EH (cell line): Measurements from ENCODE around the gene ARHGAP26.

ENCODE experiments used
- DNase-seq: peaks from one replicate; pipeline ENCODE4 v3.0.0-alpha.2; 2015; ENCODE audit warnings: low read depth

Gene ARHGAP26

DNA sequence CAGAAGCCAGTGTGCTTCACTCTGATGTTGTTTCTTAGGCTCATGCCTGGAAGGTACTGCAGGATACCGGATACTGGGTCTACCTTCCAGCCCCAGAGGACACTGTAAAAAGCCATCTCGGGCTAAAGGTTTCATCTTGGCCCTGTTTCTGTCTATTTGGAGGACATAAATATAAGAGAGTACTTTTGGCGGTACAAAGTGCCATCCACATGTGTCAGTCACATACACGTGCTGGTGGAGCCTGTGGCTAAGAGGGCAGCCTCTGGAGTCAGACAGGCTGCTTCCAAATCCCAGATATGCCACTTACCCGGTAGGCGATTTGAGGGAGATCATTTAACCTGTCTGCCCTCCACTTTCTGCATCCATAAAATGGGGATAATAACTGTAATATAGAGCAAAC lies 472.9 kb downstream of the ARHGAP26 start:
- no peak for DNase-seq

DNA sequence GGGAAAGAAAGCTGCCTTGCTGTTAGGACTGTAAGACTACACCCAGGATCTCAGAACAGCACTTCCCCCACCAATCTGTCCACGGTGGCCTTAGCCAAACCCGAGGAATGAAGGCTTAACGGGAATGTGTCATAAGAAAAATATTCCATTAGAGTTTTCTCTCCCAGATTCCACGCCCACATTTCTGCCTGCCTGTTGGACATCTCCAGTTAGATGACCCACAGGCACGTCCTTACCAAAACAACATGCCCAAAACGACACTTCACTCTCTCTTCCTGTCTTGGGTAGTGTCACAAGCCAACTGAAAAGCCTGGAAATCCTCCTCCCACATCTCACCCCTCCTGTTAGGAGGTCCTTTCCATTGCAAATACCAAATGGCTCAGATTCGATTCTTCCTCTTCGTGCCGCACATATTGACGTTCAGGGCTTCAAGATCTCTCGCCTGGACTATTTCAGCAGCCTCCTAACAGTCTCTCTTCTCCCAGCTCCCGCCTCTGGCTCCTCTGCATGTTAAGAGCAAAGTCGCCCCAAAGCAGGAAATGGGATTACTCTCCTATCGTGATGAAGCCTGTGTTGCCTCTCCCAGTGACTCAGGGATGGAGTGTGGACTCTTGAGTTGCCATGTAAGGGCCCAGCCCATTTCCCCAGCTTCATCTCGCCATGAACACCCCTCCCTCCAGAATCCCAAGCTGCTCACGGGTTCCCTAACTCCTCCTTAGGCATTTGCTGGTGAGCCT lies 474.0 kb downstream of the ARHGAP26 start:
- DNase-seq: peak; percentile 99

DNA sequence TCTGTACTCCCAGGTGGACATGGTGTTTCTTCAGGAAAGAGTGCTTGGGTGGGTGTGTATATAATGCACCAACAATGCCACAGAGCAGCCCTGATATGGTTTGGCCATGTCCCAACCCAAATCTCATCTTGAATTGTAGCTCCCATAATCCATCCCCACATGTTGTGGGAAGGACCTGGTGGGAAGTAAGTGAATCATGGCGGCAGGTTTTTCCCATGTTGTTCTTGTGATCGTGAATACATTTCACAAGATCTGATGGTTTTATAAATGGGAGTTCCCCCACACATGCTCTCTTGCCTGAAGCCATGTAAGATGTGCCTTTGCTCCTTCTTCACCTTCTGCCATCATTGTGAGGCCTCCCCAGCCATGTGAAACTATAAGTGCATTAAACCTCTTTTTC lies 474.8 kb downstream of the ARHGAP26 start:
- peak; percentile 31 for DNase-seq

DNA sequence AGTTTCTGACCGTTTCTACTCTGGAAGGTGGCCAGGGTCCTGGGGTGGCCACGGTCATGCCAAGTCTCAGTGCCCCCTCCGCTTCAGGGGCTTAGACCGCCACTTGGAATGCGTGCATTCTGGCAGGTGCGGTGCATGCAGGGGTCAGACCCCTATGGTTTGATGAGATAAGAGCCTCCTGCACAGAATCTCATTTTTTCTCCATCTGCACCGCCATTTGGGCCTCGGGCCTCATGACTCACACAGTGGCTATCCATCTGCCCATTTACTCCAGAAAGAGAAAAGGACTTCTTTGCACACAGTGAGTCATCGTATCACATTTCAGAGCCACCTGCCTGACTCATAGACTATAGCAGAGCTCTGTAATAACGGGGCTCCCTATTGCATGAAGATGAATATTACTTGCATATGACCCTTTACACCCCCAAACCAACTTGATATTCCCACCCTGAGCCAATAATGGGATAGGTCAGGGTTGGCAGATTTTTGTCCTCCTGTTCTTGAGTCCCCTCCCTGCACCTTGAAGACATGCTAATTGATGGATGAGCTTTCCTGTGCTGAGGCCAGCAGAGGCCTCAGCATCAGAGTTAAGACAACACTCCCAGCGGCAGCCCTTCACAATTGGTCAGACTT lies 475.9 kb downstream of the ARHGAP26 start:
- peak; percentile 97 for DNase-seq

DNA sequence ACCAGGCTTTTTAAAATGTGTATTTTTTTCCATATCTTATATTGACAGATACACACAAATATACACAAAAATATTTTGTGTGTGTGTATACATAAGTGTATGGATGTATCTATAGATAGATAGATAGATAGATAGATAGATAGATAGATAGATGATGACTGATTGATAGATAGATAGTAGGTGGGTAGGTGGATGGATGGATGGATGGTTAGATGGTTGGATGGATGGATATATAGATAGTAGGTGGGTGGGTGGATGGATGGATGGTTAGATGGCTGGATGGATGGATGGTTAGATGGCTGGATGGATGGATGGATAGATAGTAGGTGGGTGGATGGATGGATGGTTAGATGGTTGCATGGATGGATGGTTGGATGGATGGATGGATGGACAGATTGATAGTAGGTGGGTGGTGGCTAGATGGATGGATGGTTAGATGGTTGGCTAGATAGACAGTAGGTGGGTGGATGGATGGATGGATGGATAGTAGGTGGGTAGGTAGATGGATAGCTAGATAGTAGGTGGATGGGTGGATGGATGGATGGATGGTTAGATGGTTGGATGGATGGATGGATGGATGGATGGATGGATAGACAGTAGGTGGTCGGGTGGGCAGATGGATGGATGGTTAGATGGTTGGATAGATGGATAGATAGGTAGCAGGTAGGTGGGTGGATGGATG lies 477.1 kb downstream of the ARHGAP26 start:
- DNase-seq: no peak

DNA sequence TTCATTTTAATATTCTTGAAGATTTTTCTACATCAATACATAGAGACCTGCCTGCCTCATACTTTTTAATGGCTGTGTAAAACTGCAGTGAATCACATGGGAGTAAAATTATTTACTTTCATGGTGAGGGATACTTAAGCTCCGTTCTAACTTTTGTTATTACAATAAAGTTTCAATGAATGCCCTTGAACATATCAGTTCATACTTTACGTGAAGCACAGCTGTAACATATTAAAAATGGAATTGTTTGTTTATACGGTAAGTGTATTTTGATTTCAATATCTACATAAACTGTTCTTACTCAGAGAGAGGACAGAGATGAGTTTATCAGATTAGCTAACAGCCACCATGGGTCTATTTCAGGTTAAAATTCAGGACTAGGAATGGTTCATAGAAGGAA lies 478.2 kb downstream of the ARHGAP26 start:
- peak; percentile 32 for DNase-seq

DNA sequence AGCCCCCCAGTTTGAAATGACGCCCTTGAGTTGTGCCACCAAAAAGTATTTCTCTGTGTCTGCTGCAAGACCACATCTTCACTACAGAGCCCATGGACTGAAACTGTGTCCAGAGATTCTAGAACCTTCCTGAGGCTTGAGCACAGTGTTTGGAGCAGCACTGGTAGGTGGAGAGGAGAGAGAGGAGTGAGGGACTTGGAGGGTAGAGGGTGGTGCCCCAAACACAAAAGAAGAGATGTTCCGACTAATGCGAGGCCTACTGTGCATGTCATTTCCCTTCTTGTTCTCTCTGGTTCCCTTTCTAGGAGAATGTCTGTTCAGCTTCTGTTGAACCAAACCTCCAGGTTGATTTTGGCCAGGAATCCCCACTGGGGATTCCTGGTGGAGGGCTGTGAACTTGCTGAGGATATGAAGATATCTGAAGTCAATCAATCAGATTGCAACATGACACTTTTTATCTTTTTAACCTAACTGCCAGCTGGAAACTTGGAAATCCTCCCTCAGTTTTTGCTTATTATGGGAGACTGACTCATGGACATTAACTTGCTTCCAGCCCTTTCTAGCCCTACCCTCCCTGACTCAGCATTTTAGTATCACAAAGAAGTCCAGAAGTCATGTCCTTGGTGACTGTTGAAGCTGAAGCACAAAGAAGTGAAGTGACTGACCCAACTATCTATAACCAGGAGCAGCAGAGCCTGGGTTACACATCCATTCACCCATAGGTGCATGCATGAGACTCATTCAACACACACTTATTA lies 478.8 kb downstream of the ARHGAP26 start:
- peak; percentile 87 for DNase-seq

DNA sequence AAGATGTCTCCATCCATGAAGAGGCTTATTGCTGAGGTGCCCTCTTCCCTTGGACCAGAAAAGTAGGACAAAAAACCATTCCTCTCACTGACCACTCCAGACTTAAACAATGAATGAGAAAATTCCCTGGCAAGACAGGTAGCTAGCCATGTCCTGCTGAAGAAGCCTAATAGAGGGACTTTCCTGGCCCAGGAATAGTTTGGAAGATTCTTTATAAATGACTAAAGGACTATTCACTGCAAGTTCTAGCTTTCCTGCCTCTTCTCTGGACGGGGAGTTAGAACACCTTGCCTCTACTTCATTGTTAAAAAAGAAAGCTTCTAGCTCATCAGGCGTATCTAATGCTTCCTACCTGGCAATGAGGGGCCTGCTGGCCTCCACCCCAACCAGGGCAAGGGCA lies 479.7 kb downstream of the ARHGAP26 start:
- no peak for DNase-seq

DNA sequence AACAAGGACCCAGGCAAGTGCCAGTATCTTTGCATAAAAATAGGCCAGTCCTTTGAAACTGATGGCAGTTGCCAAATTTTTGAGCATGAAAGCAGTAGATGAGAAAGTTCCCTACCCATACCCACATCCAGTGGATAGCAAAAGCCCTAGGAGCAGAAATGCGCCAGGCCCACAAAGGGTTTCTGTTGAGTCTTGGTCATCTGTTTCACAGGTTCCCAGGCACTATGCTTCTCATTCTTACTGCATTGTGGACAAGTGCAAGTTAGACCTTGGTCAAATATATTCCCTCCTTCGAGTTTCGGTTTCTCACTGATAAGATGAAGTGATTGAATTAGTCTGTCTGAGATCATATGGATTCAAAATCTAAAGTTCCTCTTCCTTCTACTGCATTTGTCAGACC lies 481.0 kb downstream of the ARHGAP26 start:
- no peak for DNase-seq

DNA sequence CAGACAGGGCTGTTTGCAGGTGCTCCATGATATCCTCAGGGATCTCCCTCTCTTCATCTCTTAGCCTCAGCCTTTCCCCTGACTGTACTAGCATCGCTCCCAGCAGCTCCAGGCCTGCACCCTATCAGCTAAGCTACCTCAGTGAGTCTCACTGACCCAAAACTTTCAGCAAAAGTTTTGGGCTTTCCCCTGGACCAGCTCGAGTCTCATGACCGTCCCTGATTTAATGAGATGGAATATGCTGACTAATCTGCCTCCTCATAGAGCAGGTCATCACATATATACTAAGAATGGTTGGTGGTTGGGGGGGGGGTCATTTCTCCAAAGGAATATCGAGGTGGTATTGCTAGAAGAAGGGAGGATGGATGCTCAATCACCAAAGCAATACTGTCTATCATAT lies 481.8 kb downstream of the ARHGAP26 start:
- no peak for DNase-seq

DNA sequence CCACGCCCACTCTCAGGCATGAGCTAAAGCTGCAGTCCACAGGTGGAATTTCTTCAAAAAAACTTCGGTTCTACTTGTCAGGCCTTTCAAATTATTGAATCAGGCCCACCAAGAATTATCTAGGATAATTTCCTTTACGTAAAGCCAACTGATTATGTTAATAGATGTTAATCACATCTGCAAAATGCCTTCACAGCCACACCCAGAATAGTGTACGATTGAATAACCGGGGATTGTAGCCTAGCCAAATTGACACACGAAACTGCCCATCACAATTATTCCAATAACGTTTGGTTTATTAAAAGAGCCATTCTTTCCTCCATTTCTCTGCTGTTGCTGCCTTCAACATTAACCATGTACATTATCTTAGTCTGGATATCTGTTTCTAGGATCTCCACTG lies 484.6 kb downstream of the ARHGAP26 start:
- DNase-seq: no peak

DNA sequence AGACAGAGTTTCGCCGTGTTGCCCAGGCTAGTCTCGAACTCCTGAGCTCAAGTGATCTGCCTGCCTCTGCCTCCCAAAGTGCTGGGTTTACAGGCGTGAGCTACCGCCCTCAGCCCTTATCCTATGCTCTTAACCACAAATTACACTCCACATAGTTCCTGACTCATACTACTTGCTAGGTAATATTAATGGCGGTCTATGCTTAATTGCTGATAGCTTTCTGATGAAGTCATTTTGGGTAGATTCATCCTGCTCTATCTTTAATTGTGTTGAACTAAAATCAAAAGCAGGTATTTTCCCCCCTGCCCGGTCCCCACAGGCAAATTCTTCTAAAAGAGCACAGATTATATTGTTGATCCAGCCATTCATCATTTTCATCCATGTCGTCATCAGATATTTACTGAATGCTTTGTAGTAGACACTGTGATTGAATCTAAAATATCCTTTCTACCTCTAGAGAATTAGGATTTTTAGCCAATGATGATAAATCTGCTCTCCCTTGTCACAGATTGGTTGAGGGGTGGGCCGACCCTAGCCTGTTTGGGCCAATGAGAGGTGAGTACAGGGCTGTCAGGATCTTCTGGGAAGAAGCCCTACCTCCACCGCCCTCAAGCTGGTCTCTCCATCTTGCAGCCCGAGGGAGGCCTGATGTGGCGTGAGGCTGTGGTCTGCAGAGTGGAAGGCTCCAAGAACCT lies 488.5 kb downstream of the ARHGAP26 start:
- peak; percentile 83 for DNase-seq

DNA sequence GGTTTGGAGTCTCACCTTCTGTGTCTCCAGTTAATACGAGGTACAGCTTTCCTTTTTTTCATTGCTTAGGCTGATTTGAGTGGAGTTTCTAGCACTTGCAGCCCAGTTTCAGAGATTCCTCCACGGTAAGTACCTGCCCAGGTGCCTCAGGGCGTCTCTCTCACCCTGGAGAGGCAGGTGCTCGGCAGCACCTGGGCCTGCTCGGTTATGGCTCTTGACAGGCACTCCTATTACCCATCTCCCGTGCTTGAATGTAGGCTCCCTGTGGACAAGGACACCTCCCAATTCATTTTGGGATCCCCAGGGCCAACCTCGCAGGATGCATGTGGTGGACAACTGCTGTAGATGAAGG lies 489.1 kb downstream of the ARHGAP26 start:
- DNase-seq: no peak

DNA sequence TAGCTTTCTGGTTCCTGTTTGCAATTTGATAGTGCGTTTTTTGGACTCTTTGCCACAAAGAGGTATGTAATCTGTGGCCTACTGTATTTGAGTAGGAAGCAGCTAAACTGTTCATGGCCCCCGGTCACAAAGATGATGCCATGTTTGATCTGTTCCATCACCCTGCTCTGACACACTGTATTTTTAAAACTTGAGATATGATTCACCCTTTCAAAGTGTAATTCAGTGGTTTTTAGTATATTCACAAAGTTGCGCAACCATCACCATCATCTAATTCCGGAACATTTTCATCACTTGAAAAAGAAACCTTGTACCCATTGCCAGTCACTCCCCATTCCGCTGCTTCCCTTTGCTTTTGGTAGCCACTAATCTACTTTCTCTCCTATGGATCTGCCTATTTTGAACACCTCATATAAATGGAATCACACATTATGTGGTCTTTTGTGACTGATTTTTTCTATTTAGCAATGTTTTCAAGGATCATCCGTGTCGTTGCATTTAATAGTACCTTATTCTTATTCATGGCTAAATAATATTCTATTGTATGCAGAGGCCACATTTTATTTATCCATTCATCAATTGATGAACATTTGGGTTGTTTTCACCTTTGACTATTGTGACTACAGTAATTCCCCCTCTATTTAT lies 491.7 kb downstream of the ARHGAP26 start:
- peak; percentile 77 for DNase-seq

DNA sequence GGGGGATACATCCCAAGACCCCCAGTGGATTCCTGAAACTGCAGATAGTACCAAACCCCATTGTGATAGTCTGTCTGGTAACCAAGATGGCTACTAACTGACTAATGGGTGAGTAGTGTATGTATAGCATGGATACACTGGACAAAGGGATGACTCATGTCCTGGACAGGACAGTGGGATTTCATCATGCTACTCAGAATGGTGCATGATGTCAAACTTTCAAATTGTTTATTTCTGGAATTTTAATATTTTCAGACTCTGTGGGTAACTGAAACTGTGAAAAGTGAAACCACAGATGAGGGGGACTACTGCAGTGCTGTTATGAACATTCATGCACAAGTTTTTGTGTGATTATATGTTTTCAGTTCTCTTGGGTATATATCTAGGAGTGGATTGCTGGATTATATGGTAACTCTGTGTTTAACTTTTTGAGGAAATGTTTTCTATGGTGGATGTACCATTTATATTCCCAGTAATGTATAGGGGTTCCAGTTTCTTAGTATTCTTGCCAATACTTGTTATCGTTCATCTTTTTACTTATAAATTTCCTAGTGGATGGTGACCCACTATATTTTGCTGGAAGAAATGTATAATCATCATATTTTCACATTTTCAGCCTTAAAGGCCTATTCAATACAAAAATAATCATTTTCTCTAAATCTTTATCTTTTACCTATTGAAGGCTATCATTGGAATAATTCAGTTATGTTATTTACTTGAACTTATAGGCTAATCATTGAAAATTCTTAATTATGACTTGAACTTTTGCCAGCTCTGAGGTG lies 492.4 kb downstream of the ARHGAP26 start:
- DNase-seq: peak; percentile 90

DNA sequence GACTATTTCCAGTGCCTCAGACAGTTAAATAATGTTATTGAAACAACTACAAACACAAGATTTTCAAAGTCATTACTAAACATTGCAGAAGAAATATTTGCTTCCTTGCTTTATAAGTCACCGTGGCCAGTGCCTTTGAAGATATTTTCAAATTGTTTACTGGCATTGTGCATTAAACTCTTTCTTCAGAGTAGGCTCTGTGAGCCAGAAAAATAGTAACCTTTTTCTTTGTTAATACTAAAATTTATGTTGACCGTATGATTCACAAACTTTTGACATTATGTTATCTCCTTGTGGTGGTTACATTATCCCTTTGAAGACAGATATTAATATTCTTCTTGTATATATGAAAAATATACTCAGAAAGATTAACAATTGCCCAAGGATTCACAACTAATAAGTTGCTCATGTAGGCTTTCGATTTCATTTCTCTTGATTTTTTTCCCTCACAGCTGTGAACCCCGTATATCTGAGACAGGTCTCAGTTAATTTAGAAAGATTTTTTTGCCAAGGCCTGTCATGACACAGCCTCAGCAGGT lies 493.2 kb downstream of the ARHGAP26 start:
- DNase-seq: no peak

DNA sequence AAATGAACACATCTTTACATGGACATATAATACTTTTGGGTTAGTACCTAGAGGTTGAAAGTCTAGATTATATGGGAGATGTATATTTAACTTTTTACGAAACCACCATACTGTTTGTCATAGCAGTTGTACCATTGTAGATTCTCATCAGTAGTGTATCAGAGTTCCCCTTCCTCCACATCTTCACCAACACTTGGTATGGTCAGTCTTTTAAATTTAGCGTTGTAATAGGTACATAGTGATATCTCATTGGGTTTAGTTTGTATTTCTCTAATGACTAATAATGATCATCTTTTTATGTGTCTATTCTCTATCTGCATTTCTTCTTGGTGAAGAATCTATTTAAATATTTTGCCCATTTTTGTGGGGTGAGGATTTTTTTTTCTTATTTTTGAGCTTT lies 495.8 kb downstream of the ARHGAP26 start:
- DNase-seq: no peak

DNA sequence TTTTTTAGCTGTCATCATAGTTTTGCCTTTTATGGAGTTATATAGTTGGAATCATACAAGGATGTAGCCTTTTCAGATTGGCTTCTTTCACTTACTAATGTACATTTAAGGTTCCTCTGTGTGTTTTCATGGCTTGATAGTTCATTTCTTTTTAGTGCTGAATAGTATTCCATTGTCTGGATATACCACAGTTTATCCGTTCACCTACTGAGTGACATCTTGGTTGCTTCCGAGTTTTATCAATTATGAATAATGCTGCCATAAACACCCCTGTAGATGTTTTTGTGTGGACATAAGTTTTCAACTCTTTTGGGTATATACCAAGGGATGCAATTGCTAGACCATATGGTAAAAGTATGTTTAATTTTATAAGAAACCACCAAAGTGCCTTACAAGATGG lies 497.0 kb downstream of the ARHGAP26 start:
- DNase-seq: no peak

DNA sequence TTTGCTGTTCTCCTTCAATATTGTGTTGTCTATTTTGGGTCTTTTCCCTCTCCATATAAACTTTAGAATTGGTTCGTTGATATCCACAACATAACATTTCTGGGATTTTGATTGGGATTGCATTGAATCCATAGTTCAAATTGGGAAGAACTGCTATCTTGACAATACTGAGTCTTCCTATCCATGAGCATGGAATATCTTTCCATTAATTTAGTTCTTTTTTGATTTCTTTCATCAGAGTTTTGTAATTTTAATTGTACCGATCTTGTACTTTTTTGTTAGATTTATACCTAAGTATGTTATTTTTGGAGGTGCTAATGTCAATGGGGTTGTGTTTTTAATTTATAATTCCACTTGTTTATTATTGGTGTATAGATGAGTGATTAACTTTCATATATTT lies 498.2 kb downstream of the ARHGAP26 start:
- DNase-seq: no peak

DNA sequence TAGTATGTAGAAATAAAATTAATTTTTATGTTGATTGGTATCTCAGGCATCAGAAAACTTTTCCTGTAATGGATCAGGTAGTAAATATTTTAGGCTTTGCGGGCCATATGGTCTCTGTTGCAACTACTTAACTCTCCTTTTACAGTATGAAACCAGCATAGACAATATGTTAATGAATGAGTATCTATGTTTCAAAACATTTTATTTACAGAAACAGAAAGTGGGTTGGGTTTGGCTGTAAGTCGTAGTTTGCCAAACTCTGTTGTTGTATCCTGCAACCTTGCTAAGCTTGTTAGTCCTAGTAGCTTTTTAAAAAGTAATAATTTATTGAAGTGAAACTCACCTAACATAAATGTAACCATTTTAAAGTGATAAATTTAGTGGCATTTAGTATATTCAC lies 501.3 kb downstream of the ARHGAP26 start:
- DNase-seq: no peak

DNA sequence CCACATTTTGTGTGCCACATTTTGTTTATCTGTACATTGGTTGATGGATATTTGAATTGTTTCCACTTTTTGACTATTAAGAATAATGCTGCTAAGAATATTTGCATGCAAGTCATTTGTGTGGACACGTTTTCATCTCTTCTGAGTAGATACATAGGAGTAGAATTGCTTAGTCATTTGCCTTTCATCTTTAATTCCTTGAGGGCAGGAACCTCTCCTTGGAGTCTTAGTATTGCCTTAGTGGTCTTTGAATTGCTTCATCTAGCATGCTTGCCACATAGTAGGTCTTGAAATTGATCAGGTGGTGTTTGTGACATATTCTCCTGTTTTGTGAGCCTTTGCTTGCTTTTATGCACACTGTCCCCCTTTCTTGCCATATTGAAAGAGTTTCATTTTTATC lies 504.8 kb downstream of the ARHGAP26 start:
- no peak for DNase-seq
